Astrocyte of the cerebellum (primary cell): Measurements from ENCODE around the gene IER5.

Source experiments
- DNase-seq: peaks from one replicate; pipeline ENCODE4 v3.0.0-alpha.2; 2011; ENCODE audit warnings: low read depth
- H3K4me3 ChIP-seq: 2 replicates; pipeline ENCODE4 v1.5.1; 2011; ENCODE audit warnings: mild to moderate bottlenecking, low read depth, low read length, moderate library complexity
- CTCF ChIP-seq: IDR thresholded peaks from 2 replicates; pipeline ENCODE4 v1.5.1; 2012; ENCODE audit warnings: low read length, low read depth, moderate library complexity, mild to moderate bottlenecking; ENCODE audit errors: missing control alignments
- in situ Hi-C: cut with HindIII; loops from 2 replicates; pipeline ENCODE4 v1.10.0; 2017; ENCODE audit warnings: low sequenced_read_pairs

Gene IER5

GRCh38 chr1:181117648-181118449, 29.3 kb downstream of the IER5 start:
- TF ChIP-seq CTCF: no peak
- H3K4me3 ChIP-seq: no peak overlapping the region
- no peak for DNase-seq
- in situ Hi-C loops: no loop called here

GRCh38 chr1:181119093-181119989, 30.8 kb downstream of the IER5 start:
- TF ChIP-seq CTCF: no peak
- in situ Hi-C loops: no loop called here

GRCh38 chr1:181120924-181121323, 32.4 kb downstream of the IER5 start:
- no peak for DNase-seq
- no peak overlapping the region for H3K4me3 ChIP-seq
- TF ChIP-seq CTCF: no peak
- in situ Hi-C loops: no loop called here

More at GRCh38 chr1:181119093-181119989, 30.8 kb downstream of the IER5 start:
- H3K4me3 ChIP-seq: no peak overlapping the region
- DNase-seq: no peak

- DNase-seq: no peak
- no peak overlapping the region for H3K4me3 ChIP-seq
- in situ Hi-C loops: no loop called here
- no peak for TF ChIP-seq CTCF
These were observed 33.0 kb downstream of the IER5 start for GRCh38 chr1:181121498-181121897.

GRCh38 chr1:181122222-181122621, 33.7 kb downstream of the IER5 start:
- TF ChIP-seq CTCF: no peak
- H3K4me3 ChIP-seq: no peak overlapping the region
- no peak for DNase-seq
- in situ Hi-C loops: no loop called here

GRCh38 chr1:181123173-181123572, 34.7 kb downstream of the IER5 start:
- TF ChIP-seq CTCF: no peak
- in situ Hi-C loops: no loop called here
- no peak overlapping the region for H3K4me3 ChIP-seq
- DNase-seq: no peak
